Erythroblast (primary cell): ENCODE results near the gene DSCAML1.

Experiments
- GATA1 ChIP-seq: IDR thresholded peaks from 2 replicates; pipeline ENCODE4 v1.6.1; 2011; ENCODE audit warnings: low read depth, mild to moderate bottlenecking, control low read depth, low read length, moderate library complexity
- POLR2A ChIP-seq: IDR thresholded peaks from 2 replicates; pipeline ENCODE4 v1.6.1; 2011; ENCODE audit warnings: mild to moderate bottlenecking, low read length

GRCh38 chr11:117724104-117724503 lies 72.9 kb downstream of the DSCAML1 start:
- TF ChIP-seq POLR2A (no peak), GATA1 (no peak)
